Activated naive CD8-positive, alpha-beta T cell (primary cell): Measurements from ENCODE around the gene CRYGS.
"Not testable (repeated sequence)": the region's sequence is repeated elsewhere in the genome, so short reads cannot be mapped to it uniquely, and the experiment has no call there.

Source experiments
- H3K27ac Mint-ChIP-seq: one replicate; pipeline ENCODE4 v1.8.0; 2021; ENCODE audit warnings: mixed read lengths
- H3K27me3 Mint-ChIP-seq: one replicate; pipeline ENCODE4 v1.8.0; 2021; ENCODE audit warnings: mixed read lengths
- H3K36me3 Mint-ChIP-seq: one replicate; pipeline ENCODE4 v1.8.0; 2021; ENCODE audit warnings: mixed read lengths
- H3K4me1 Mint-ChIP-seq: one replicate; pipeline ENCODE4 v1.8.0; 2021; ENCODE audit warnings: low read depth, mixed read lengths
- H3K4me3 Mint-ChIP-seq: one replicate; pipeline ENCODE4 v1.8.0; 2021; ENCODE audit warnings: mild to moderate bottlenecking, mixed read lengths
- H3K9me3 Mint-ChIP-seq: one replicate; pipeline ENCODE4 v1.8.0; 2021; ENCODE audit warnings: low read depth, mixed read lengths

Gene CRYGS

DNA sequence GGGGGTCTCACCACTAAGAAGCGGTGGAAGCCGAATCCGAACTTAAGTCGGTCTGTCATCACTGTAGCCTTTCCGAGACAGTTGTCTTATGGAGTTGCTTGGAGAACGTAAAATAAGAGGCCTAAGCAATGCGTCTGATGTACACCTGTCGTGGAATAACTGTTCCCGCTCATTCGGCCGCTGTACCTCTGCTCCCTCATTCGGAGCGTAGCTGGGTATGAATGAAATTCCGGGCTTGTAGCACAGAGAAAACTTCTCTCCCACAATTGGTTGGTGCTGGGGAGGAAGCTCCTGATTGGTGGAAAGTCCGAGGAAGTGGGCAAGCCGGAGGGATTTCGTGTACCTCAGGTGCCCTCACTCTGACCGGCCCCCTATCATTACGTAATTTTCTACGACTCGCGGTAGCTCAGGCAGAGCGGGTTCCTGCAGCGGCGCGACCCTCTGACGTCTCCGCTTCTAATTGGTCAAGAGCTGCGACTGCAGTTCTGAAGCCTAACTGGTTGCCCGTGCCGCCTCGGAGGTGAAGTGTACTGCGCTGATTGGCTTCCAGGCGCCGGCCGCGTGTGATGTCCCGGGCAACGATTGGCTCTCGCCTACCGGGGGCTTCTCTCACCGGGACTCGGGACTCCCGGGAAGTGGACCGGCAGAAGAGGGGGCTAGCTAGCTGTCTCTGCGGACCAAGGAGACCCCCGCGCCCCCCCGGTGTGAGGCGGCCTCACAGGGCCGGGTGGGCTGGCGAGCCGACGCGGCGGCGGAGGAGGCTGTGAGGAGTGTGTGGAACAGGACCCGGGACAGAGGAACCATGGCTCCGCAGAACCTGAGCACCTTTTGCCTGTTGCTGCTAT is 26.1 kb upstream of the CRYGS start, which contains the start of gene DNAJB11:
TSS of gene DNAJB11 (plus strand) at position 625 of the 845 bp plus-strand sequence. CDS start at position 803, 178 bp downstream.
- H3K27me3 Mint-ChIP-seq: no peaks in the 10 kb centered on the region
- H3K9me3 Mint-ChIP-seq: no peaks in the 10 kb centered on the region
- peaks cover 3% of the 10 kb centered on the region for H3K36me3 Mint-ChIP-seq
- H3K4me3 Mint-ChIP-seq: peak within 1 kb of the TSS; percentile 98
- H3K27ac Mint-ChIP-seq: peak within 1 kb of the TSS; percentile 93
- peaks cover 59% of the 10 kb centered on the region for H3K4me1 Mint-ChIP-seq

DNA sequence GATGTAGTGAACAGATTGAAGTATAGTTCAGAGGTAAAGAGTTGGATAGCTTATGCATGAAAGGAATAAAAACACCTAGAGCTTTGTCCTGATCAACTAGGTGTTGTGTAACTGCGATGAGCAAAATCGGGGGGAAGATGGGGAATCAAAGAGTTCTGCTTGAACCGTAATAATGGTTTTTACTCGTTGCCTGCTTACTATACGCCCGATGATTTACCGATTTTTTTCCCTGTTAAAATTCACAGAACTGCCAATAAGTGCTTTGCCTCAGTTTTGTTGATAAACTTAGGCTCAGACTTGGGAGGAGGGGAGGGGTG is 25.6 kb upstream of the CRYGS start:
- Mint-ChIP-seq H3K4me3 (peak overlapping the region; percentile 98), H3K4me1 (peaks cover 62% of the 10 kb centered on the region), H3K36me3 (peaks cover 3% of the 10 kb centered on the region), H3K27me3 (no peaks in the 10 kb centered on the region), H3K27ac (peak overlapping the region; percentile 93), H3K9me3 (no peaks in the 10 kb centered on the region)

DNA sequence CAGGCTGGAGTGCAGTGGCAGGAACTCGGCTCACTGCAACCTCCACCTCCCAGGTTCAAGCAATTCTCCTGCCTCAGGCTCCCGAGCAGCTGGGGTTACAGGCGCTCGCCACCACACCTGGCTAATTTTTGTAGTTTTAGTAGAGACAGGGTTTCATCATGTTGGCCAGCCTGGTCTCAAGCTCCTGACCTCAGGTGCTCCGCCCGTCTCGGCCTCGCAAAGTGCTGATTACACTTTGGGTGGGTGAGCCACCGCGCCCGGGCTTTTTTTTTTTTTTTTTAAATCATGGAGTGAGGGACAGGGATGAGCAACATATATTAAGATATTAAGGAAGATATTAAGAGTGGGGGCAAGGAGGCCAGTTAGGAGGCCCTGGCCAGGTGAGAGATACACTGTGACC is 25.2 kb upstream of the CRYGS start:
- H3K4me1 Mint-ChIP-seq: peaks cover 62% of the 10 kb centered on the region
- H3K36me3 Mint-ChIP-seq, H3K9me3 Mint-ChIP-seq, H3K27me3 Mint-ChIP-seq: not testable (repeated sequence)
- peak overlapping the region; percentile 93 for H3K27ac Mint-ChIP-seq
- peak overlapping the region; percentile 98 for H3K4me3 Mint-ChIP-seq

DNA sequence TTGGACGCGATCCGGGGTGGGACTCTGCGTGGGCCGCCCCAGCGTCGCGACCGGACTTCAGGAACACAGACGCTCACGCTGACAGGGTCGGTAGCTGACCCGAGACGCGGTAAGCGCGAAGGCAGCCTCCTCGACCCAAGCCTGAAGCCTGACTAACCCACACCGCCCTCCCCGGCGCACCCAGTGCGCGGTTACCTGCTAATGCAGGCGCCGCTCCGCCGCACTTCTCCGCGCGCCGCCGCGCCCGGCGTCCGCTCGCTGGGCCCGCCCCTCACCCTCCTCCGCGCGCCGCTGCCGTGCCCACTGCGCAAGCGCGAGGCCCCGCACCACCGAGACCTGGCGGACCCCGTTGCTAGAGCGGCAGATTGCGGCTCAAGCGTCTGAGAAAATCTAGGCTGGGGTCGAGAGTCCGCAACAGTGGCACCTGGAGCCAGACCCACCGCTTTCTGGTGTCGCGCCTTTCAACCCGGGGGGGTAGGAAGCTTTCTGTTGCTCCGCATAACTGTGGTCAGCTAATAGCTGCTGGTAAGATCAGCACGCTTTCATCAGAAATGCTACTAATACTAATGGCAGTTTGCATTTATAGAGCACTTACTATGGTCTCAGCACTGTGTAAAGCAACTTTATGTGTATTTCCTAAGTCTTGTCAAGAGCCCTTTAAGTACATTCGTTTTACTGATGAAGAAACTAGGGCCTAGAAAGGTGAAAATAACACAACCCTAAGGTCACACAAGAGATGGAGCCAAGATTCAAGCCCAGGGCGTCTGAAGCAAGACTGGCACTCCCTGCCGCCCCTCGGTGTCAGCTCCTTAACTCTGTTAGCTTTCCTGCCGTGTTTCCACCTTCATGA is 23.1 kb upstream of the CRYGS start, which contains the start of gene TBCCD1:
TSS of gene TBCCD1 (minus strand) at position 268 of the 850 bp plus-strand sequence. CDS start 3,010 bp downstream, outside the sequence.
- Mint-ChIP-seq H3K36me3 (peaks cover 2% of the 10 kb centered on the region), H3K4me1 (peaks cover 68% of the 10 kb centered on the region), H3K27me3 (no peaks in the 10 kb centered on the region), H3K9me3 (no peaks in the 10 kb centered on the region), H3K27ac (peak within 1 kb of the TSS; percentile 96), H3K4me3 (peak within 1 kb of the TSS; percentile 94)

DNA sequence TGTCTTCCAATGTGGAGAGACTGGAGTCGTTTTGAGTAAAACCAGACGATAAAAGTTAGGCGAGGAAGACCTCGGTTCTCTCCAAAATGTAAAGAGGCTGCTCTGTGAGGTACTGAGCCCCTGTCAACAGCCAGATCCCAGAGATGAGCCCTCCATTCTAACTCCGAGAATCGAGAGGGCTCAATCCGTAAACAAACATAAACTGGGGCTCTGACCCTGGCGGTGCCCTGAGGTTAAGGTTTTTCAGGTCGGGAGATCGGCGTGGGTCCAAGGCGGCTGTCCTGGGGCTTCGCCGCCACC is 22.5 kb upstream of the CRYGS start:
- Mint-ChIP-seq H3K4me1 (peaks cover 69% of the 10 kb centered on the region), H3K36me3 (peaks cover 5% of the 10 kb centered on the region), H3K27me3 (no peaks in the 10 kb centered on the region), H3K4me3 (peak overlapping the region; percentile 94), H3K27ac (peak overlapping the region; percentile 88), H3K9me3 (no peaks in the 10 kb centered on the region)

DNA sequence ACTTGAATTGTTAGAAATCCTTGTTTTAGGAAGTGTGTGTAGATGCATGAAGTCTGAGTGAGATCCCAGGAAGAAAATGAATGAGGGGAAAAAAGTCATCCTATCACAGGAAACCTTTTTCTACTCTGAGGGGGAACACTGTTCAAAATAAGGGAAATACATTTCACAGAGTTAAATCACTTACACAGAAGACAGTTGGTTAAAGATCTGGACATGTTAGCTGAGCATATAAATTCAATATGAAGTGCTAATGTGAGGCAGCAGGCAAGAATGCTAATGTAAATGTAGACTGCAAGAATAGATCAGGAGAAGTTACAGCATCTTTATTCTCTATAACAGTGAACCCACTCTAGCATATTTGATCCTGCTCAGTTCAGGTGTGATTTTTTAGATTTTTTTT is 20.4 kb upstream of the CRYGS start:
- peak overlapping the region; percentile 38 for H3K4me3 Mint-ChIP-seq
- no peaks in the 10 kb centered on the region for H3K9me3 Mint-ChIP-seq
- H3K36me3 Mint-ChIP-seq: peaks cover 7% of the 10 kb centered on the region
- peaks cover 74% of the 10 kb centered on the region for H3K4me1 Mint-ChIP-seq
- no peaks in the 10 kb centered on the region for H3K27me3 Mint-ChIP-seq
- no peak overlapping the region for H3K27ac Mint-ChIP-seq

DNA sequence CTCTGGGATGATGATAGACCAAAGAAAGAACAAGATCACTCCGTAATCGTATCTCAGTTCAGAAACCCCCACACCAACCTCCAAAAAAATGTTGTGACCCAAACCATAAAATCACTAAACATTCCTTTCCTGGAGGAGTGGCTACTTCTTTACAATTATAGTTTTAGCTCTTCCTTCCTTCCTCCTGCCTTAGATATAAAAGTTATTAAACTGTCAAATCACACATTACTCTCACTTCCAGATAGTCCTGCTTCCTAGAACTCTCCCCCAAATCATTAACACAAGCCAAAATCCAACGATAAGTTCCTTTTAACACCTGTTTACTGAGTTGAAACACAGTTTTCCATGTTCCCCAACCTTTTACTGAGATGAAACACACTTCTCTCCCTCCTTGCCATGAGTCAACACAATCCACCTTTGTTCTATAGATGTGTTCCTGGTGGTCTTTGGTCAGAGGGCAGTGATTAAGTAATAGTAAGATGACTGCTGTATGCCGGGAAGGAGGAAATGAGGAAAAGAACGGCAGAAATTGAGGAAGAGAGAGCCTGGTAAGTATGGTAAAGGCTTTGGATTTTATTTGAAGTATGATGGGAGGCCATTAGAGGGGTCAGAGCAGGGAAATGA is 8.3 kb upstream of the CRYGS start:
- Mint-ChIP-seq H3K9me3 (no peaks in the 10 kb centered on the region), H3K4me1 (no peaks in the 10 kb centered on the region), H3K4me3 (no peak overlapping the region), H3K27ac (no peak overlapping the region), H3K27me3 (no peaks in the 10 kb centered on the region), H3K36me3 (peaks cover 18% of the 10 kb centered on the region)

DNA sequence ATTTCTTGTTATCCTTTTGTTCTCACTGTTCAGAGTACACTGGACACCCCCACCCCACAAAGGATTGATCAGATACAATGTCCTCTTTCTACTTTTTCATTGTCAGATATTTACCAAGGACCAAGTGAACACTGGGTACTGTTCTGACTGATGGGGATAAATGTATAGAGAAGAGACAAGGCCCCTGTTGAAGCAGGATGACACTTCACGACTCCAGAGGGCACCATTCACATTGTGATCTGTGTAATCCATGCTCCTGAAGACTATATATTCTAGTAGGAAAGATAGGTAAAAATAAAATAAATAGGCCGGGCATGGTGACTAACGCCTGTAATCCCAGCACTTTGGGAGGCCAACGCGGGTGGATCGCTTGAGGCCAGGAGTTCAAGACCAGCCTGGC is 7.2 kb upstream of the CRYGS start:
- no peaks in the 10 kb centered on the region for H3K4me1 Mint-ChIP-seq
- H3K36me3 Mint-ChIP-seq: peaks cover 15% of the 10 kb centered on the region
- no peaks in the 10 kb centered on the region for H3K27me3 Mint-ChIP-seq
- H3K27ac Mint-ChIP-seq: no peak overlapping the region
- no peak overlapping the region for H3K4me3 Mint-ChIP-seq
- H3K9me3 Mint-ChIP-seq: no peaks in the 10 kb centered on the region

DNA sequence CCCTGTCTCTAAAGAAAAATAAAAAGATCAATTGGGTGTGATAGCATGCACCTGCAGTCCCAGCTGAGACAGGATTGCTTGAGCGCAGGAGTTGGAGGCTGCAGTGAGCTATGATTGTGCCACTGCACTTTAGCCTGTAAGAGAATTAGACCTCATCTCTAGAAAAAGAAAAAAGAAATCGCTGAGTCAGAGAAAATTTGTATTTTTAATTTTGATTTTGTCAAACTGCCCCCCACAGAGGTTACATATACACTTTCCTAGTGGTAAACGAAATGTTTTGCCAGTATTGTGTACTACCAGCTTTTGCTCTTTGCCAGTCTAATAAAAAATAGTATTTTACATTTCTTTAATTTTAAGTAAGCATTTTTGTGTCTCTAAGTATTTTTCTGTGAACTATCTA is 5.3 kb upstream of the CRYGS start:
- Mint-ChIP-seq H3K36me3 (peaks cover 13% of the 10 kb centered on the region), H3K27me3 (no peaks in the 10 kb centered on the region), H3K4me3 (no peak overlapping the region)

DNA sequence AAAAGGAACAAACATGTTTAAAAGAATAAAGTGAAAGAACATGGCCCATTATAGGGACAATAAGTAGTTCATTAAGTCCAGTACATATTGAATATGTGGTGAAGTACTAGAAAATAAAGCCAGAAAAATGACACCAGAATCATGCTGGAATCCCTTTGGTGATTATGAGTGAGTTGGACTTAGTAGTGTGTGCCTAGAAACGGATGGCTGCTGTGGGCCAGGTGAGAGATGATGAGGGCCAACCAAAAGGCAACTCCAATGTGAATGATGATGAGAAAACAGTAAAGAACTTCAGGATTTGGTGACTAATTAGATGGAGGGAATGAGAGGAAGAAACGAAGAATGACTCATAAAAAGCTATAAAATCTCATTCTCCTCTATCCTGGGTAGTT is 3.3 kb downstream of the CRYGS start:
- peaks cover 46% of the 10 kb centered on the region for H3K4me1 Mint-ChIP-seq
- peak overlapping the region; percentile 5 for H3K27ac Mint-ChIP-seq
- peak overlapping the region; percentile 14 for H3K4me3 Mint-ChIP-seq
- peaks cover 2% of the 10 kb centered on the region for H3K36me3 Mint-ChIP-seq
- no peaks in the 10 kb centered on the region for H3K9me3 Mint-ChIP-seq
- H3K27me3 Mint-ChIP-seq: no peaks in the 10 kb centered on the region

More for the DNA sequence above, 5.3 kb upstream of the CRYGS start:
- Mint-ChIP-seq H3K27ac (no peak overlapping the region), H3K4me1 (no peaks in the 10 kb centered on the region), H3K9me3 (no peaks in the 10 kb centered on the region)

DNA sequence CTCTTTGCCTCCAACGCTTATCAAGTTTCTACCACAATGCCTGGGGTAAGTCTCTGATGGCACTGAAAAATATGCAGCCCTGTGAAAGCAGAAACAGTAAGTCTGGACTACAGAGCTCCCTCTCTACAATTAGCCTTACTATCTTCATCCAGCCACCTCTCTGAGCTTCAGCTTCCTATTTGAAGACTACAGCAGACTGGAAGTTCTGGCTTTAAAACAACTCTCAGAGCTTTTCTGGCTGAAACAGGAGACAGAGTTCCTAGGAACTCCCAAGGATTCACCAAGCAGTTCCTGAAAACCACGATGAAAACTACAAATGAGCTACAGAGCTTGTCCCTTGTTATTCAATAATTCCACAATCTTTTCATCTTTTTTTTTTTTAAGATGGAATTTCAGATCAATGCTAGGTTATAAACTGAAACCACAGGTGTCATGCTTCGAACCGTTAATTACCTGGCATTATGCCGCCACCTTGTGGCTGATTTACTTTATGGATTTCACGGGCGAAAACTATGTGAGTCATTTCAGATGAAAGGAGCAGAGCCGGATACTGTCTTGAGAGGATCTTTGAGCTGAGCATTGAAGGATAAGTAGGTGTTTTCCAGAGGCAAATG is 3.9 kb downstream of the CRYGS start:
- H3K27me3 Mint-ChIP-seq: no peaks in the 10 kb centered on the region
- peaks cover 51% of the 10 kb centered on the region for H3K4me1 Mint-ChIP-seq
- H3K9me3 Mint-ChIP-seq: no peaks in the 10 kb centered on the region
- H3K4me3 Mint-ChIP-seq: peak overlapping the region; percentile 14
- H3K27ac Mint-ChIP-seq: peak overlapping the region; percentile 5
- peaks cover 2% of the 10 kb centered on the region for H3K36me3 Mint-ChIP-seq

DNA sequence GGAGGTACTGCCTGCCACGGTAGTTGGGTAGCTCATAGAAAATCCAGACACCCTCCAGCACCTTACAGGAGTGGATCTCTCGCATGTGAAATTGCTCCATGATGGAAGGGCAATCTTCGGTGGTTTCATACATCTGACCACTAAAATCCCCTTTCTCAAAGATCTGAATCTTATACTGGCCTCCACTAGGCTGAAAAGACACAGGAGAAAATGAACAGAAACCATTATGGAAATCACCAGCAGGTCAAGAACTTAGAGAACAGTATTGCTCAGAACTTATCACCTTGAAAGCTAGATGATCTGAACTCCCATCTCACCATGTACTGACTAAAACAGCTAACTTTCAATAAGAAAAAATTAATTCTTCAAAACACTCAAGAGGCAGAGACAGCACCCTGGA is 5.4 kb downstream of the CRYGS start:
- Mint-ChIP-seq H3K4me3 (no peak overlapping the region), H3K27ac (peak overlapping the region; percentile 24), H3K27me3 (no peaks in the 10 kb centered on the region), H3K36me3 (peaks cover 2% of the 10 kb centered on the region), H3K9me3 (no peaks in the 10 kb centered on the region), H3K4me1 (peaks cover 67% of the 10 kb centered on the region)

DNA sequence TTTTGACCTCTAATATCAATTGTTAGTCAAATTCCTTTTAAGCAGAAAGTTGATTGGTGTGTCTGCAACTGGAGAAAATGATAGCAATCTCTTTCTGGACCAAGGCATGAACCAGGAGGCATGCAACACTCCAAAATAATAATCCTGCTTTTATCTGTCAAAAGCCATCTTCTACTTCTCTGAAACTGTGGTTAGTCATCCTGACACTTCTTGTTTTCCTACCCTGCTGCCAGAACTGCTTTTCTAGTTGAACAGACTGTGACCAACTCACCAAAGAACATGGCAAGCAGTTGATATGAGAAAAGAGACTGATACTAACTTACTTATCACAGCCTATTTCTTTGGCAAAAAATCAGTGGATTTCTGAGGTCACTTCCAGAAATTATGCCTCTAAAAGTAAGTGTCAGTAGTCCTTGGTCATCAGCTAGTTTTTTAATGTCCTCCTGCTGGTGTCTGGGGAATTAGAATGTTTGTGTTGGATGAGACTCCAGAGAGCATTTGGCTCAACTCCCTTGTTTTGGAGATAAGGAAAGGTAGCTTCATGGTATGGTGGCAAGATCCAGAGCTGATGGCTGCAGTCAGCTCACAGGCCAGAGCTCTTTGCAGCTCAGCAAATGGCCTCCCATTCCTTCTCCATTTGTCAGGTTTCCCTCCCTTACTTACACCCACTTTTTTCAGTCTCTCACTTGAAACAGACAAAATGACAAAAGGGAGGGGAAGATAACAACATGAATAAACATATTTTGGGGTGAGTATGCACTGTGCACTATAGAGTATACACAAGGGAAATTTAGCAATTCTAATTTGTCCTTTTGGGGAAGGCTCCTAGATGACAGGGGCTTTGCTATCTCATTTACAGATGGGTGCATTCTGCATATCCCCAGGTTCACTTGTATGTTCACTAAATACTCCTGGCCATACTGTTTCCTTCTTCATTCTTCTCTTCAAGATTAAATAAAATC is 7.0 kb downstream of the CRYGS start:
- Mint-ChIP-seq H3K36me3 (peaks cover 3% of the 10 kb centered on the region), H3K27ac (peak overlapping the region; percentile 84), H3K4me3 (peak overlapping the region; percentile 45), H3K27me3 (no peaks in the 10 kb centered on the region), H3K9me3 (no peaks in the 10 kb centered on the region), H3K4me1 (peaks cover 81% of the 10 kb centered on the region)
